GM18508 (cell line): ENCODE data around the gene SPRN.

Experiments used
- ATAC-seq: cut with Tn5 transposase; IDR thresholded peaks from one replicate; pipeline ENCODE4 v1.9.1; 2021; ENCODE audit warnings: moderate number of reproducible peaks; ENCODE audit not compliant: insufficient read depth, unreplicated experiment

Gene SPRN

DNA sequence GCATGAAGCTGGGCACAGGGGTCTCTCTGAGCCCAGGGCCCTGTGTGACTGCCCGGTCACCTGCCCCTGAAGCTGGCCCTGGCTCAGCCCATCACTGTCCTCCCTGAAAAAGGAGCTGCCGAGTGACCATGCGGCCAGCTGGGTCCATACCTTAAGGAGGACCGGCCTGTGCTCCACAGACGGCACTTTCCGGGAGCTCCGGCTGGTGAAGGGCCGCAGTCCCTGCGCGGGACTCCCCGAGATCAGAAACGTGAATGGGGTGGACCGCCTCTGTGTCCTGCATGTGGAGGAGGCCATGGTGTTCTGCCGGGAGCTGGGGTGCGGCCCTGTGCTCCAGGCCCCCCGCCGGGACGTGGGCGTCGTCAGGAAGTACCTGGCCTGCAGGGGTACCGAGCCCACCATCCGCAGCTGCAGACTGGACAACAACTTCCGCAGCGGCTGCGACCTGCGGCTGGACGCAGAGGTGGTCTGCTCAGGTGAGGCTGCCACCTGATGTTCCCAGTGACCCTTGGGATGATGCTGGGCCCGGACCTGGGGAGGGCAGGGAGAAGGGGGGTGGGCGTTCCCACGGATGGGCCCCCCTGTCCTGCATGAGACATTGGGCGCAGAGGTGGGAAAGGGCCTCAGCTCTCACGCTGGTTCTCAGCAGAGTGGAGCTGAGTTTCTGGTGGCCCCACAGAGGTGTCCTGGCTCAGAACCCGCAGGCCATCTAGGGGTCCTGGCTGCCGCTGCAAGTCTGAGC lies 32.8 kb upstream of the SPRN start:
- no peak for ATAC-seq

DNA sequence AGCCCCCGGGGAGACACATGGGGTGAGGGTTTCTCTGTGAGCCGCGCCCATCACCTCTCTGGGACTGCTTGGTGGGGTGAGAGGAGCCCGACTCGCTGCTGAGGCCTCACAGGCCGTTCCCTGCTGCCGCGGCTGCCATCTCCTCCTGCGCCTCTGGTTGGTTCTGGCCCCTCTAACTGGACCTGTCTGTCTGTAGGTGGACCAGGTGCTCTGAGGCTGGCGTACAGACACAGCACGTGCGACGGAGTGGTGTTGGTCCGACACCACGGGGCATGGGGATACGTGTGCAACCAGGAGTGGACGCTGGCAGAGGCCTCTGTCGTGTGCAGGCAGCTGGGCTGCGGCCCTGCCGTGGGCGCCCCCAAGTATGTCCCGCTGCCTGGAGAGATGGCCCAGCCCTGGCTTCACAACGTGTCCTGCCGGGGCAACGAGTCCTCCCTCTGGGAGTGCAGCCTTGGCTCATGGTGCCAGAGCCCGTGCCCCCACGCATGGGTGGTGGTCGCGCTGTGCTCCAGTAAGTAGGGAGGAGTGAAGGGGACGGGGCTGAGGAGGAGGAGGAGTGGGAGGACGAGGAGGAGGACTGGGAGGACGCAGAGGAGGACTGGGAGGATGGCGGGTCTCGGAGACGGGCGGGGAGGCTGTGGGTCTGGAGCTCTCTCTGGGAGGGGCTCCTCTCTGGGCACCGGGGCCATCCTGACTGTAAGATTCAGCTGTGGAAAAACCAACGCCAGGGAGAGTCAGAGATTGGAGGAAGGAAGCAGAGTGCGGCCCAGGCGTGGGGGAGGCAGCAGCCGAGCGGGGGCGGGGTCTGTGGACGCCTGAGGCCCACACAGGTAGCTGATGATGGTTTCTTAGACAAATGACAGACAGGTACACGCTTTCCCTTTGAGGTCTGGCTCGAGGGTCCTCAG lies 31.9 kb upstream of the SPRN start:
- ATAC-seq, result no peak

DNA sequence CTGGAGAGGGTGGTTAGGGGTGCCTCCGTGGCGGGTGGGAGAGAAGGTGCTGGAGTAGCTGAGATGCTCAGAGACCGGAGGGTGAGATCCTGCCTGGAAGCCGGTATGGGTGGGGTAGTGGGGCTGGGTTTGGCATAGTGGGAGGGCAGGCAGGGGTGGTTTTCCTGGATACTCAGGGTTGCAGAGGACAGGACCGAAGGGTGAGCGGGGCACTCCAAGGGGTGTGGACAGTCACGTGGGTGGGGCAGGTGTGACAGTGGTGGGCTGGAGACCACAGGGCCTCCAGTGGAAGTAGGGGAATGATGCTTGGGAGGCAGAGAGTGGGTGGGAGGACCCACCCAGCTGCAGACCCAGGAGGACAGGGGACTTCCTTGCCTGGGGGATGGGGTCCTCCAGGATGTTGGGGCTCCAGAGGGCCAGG lies 31.2 kb upstream of the SPRN start:
- no peak for ATAC-seq

DNA sequence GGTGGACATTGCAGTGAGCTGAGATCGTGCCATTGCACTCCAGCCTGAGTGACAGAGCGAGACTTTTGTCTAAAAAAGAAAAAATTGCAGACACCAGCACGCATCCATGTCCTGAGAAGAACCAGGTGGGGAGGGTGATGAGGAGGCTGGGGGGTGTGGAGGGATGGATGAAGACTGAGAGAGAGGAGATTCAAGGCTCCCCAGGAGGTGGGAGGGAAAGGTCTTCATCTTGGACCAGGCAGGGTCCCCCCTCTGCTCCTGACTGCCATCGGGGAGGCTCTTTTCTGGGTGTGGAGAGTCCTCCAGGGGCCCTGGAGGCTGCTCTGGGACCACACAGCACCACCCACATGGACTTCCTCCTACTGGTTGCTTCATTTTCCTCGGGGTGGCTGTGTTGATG lies 30.8 kb upstream of the SPRN start:
- no peak for ATAC-seq

DNA sequence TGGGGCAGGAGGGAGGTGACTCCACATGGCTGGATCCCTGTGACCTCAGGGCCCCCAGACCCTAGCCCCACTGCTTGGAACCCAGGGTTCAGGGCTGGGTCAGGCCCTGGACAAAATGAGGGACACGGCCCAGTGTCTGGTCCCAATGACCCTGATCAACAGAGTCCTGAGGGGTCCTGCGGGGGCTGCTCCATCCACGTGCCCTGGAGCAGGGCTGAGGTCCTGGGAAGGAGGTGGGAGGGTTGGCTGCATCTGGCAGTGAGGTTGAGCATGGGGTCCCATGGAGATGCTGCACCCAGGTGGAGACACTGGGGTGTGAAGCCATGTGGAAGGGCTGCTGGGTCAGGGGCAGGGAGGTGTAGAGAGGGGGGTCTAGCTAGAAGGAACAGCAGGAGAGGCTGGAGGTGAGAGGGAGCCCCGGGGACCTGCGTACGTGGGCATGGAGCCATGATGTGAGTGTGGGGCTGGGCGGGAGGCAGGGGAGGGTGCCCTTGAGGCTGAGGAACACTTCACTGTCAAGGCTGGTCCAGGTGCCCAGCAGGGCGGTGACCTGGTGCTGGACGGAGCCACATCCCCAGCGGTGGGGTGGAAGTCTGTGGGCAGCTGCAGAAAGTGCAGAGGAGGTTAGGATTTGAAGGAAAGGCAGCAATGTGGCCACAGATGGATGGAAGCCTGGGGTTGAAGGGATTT lies 29.9 kb upstream of the SPRN start:
- ATAC-seq, result no peak

DNA sequence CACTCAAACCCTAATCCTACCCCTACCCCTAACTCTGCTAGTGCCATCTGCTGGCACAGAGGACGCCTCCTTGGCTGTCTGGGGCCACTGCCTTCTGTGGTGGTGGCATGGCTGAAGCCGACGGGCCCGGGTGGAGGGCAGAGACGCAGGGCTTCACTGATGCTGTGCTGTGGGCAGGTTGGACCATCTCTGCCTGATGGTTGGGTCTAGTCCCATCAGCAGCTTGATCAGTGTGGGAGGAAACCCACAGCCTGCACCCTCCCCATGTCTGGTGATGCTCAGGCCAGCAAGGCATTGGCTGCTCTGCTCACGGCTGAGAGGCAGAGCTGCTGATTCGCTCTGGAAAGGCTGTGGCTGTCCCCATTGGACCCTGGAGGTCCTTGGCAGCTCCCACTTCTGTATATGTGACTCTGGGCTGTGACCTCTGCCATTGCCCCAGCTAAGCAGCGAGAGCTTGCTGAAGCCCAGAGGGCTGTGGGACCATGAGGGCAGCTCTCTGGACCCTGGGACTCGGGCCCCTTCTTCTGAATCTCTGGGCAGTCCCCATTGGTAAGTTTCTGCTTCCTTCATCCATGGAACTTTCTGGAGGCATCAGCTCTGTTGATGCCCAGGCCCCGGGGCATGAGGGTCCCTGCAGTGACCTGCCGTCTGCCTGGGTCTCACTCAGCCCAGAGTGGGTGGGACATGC lies 29.2 kb upstream of the SPRN start, which contains the start of gene SCART1:
TSS of gene SCART1 (plus strand) at position 430 of the 688 bp plus-strand sequence. CDS start at position 483, 53 bp downstream.
- ATAC-seq, result no peak

DNA sequence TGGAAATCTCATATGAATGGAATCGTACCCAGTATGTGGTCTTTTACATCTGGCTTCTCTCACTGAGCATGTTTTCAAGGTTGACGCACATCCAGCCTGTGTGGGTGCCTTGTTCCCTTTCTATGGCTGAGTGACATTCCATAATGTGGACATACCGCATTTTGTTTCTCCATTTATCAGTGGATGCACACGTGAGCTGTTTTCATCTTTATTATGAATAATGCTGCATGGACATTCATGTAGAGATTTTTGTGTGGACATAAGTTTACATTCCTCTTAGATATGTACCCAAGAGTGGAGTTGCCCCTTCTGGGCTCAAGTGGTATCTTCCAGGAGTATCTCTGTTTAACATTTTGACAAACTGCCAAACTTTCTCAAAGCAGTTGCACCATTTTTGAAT lies 28.0 kb upstream of the SPRN start:
- ATAC-seq, result no peak

DNA sequence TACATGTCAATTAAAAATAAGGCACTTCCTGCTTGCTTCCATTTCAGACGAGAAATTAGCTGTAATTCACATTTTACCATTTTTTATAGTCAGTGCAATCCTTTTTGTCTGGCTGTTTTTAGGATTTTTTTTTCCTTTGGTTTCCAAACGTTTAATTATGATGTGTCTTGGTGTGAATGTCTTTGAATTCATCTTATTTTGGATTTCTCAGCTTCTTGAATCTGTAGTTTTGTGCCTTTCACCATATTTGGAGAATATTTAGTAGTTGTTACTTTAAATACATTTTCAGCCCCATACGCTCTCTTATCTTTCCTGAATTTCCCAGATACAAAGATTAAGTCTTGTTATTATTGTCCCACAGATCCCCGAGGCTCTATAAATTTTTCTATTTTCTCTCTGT lies 26.9 kb upstream of the SPRN start:
- ATAC-seq, result no peak

DNA sequence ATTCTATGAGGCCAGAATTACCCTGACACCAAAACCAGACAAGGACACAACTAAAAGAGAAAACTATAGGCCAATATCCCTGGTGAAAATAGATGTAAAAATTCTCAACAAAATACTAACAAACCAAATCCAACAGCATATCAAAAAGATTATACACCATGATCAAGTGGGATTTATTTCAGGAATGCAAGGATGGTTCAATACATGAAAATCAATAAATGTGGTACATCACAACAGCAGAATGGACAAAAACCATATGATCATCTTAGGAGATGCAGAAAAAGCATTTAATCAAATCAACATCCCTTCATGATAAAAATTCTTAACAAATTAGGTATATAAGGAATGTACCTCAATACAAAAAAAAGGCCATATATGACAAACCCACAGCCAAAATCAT lies 23.7 kb upstream of the SPRN start:
- ATAC-seq, result no peak

DNA sequence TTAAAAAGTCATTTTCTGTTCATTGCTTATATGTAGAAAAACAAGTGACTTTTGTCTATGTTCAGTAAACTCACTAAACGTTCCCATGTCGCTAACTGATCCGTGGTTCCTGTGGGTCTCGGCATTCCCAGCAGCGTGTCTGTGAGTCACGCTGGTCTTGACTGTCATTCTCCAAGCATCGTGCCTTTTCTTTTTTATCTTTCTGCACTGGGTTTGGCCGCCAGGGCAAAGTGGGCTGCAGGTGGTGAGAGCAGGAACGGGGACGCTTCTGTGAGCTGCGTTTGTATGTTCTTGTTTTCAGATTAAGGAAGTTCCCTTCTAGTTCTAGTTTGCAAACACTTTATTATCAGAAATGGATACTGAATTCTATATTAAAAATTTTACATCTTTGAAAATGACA lies 22.6 kb upstream of the SPRN start:
- ATAC-seq, result no peak

DNA sequence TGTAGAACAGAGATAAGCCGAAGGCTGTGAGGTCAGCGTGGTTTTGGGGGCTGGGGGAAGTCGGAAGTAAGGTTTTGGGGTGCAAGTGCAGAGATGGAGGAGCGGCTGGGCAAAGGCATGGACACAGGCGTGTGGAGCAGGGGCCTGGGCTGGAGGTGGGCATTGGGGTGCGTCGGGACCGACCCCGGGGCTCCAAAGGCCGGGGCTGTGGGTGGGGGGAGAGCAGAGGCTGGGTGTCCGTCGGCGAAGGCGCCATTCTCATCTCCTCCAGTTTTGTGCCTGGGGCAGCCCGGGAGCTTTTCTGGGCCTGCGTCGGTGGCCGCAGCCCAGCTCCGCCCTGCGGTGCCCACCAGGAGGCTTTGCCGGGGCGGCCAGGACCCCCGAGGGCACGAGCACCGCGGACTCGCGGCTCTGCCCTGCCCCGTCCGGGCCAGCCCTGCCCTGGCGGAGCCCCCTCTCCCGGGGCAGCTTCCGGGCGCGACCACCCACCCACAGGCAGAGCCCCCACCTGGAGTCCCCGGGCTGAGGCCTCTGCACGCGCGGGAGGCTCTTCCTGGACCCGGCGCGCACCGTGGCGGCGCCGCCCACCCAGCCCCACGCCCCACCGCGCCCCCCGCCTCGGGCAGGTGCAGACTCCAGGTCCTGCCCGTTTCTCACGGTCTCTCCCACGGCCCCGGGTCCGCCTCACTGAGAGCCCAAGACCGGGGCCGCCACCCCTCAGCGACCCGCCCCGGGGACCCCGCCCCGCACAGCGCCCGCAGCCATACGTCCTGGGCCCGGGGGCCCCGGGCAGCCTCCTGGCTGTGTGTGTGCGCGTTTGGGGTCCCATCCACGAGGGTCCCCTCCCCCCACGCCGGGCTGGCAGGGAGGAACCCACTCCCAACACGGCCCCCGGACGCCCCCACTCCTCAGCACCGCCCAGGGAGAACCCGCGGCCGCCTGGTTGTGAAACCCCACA lies 21.6 kb upstream of the SPRN start:
- ATAC-seq, result no peak

DNA sequence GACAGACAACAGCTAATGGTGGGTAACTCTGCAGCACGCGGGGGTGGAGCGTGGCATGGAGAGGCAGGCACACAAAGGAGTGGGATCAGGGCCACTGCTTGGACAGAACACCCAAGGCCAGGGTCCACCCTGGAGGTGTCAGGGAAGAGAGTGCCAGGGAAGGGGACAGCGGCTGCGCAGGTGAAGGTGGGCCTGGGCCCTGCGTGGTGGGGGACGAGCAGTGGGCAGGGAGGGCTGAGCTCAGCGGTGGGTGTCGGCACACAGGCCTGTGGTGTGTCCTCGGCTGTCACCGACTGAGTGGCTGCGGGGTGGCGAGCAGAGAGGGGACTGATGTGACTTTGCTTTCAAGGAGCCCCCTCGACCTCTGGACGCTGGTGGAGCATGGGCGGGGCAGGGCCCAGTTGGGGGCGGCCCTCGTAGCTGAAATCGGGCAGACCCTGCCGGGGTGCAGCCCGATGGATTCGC lies 20.9 kb upstream of the SPRN start:
- ATAC-seq, result no peak

DNA sequence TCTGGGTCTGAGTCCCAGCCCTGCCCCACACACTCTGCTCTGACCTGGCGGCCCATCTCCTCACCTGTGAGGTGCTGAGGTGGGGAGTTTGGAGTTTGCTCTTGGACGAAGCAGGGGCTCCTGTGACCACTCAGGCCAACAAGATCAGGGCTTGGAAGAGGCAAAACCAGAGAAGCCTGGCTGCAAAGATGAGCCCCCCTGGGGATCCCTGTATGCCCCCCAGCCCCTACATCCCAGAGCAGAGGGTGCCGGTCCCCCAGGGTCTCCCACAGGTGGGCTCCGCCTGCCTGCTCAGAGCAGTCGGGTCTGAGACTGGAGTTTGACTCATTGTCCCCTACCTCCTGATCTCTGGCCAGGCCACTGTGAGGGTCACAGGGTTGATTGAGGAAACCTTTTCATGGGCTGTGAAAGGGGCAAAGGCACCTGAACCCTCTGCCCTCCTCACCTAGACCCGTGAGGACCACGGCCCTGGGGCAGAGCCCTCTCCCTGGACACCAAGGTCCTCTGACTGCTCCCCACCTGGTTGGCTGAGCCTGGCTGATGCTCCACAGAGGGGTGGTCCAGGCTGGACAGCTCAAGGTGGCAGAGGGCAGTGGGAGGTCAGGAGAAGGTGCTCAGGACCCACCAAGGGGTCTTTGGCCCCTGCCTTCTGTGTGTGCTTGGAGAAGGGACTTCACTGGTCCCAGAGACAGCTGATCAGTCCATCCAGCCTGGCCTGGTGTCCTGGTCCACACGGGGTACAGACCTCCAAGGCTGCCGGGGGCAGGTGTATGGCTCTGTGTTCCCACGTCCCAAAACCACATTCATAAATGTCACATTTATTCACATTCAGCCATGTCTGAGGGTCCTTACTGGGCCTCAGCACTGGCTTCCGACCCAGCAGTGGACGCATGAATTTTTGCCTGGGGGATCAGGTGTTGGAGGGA lies 20.2 kb upstream of the SPRN start:
- no peak for ATAC-seq

DNA sequence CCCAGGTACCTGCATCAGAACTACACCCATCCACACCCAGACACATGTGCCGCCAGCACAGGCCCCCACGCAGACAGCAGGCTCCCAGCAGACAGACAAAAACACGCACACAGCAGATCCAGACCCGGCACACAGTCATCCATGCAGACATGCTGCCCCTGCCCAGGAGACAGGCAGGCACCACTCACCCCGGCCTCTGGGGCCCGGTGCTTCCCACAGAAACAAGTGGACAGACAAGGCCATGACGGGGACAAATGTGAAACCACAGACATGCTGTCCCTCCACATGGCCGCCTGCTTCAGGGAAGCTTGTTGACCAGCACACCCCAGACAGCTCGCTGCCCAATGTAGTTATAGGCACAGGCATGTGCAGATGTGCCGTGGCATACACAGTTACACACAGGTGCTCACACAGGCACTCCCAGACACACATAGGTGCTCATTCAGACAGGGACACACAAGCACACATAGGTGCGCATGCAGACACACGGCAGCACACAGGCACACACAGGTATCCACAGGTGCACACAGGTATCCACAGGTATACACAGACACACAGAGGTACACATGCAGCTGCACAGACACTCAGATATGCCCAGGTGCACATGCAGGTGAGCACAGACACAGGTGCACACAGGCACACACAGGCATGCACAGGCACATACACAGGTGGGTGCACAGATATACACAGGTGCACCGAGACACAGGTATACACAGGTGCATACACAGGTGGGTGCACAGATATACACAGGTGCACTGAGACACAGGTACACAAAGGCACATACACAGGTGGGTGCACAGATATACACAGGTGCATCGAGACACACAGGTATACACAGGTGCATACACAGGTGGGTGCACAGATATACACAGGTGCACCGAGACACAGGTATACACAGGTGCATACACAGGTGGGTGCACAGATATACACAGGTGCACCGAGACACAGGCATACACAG lies 18.8 kb upstream of the SPRN start:
- no peak for ATAC-seq

DNA sequence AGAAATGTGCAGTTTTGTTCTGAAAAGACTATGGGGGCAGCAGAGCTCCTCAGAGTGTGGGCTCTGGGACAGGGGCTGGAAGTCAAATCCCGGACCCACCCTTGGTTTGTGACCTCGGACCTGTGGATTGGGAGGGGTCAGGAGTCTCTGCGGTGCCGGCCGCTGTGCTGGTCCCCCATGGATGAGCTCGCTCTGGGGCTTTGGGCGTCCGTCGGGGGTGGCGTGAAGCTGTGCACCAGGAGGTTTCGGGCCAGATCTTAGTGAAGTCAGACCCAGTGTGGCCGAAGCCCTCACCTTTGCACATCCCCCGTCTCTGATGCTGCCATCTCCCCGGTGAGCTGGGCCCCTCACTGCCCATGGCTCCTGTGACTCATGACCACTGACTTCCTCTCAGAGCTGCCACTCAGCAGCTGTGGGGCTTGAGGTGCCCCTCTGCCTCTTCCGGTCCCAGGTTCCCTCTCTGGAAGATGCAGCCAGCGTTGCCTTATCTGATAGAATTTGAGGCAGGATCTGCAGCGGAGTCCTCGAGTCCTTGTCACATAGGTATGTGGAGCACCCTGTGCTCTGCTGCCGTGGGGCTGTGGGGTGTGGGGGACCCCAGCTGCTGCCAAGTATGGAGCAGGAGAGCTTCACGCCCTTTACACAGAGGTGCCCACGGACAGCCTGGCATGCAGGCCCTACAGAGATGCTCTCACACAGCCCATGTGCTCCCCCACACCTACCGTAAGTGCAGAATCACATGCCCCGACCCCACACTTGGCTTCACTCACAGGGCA lies 18.0 kb upstream of the SPRN start:
- no peak for ATAC-seq

DNA sequence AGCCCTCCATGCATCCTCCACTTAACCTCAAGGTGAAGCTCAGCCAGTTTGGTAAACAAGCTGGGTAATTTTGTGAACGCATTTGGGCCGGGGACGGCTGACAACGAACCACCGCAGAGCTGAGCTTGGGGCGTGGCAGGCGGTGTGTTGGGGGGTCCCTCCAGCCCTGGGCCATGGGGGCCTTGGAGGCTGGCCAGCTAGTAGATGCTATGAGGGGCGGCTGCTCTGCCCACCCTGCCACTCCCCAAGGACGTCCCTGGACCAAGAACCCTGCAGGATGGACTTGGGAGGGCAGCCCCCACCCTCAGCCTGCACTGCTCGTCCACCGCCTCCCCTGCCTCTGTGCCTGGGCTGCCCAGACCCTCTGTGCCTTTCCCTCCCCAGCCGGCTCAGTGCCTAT lies 17.4 kb upstream of the SPRN start:
- ATAC-seq, result no peak
